GM12878 (cell line): ENCODE data around the gene TET2. TPM values are rescaled to one million over a fixed set of nuclear protein-coding genes. Genes with fewer than 3 reads are reported as not detected.

Experiments used
- ATAC-seq: fragments of 200-7000 bp; cut with Tn5 transposase; 3 replicates; pipeline ENCODE4 v1.9.1; 2020; ENCODE audit warnings: mild to moderate bottlenecking, moderate library complexity
- BruUV-seq: library from RNA; stranded (reverse); fragments of 400-500 nt; replicated peaks from 2 replicates; lab custom pipeline; 2021; lab: Mats Ljungman, UMichigan
- CTCF ChIA-PET: fragments of 300-600 bp; sonication (Branson Sonifier 250); formaldehyde crosslinking; extraction: SDS; loops from one replicate; lab custom pipeline; 2021; ENCODE audit warnings: inconsistent platforms; lab: Yijun Ruan, JAX
- POLR2A ChIA-PET: fragments of 350-600 bp; formaldehyde crosslinking; extraction: SDS; loops from one replicate; lab custom pipeline; 2021; ENCODE audit warnings: inconsistent platforms; lab: Charles Lee
- RAD21 ChIA-PET: fragments of 300-600 bp; sonication (Branson Sonifier 250); formaldehyde crosslinking; loops from one replicate; lab custom pipeline; 2023; ENCODE audit warnings: antibody characterized with exemption; ENCODE audit not compliant: unreplicated experiment; lab: Charles Lee
- SMC1A ChIA-PET: fragments of 300-600 bp; sonication (Branson Sonifier 250); formaldehyde crosslinking; loops from one replicate; lab custom pipeline; 2023; ENCODE audit not compliant: unreplicated experiment, uncharacterized antibody; lab: Charles Lee
- DNase-seq: peaks from one replicate; pipeline ENCODE4 v3.0.0-alpha.2; 2011; ENCODE audit warnings: low read depth, low spot score
- FAIRE-seq: peaks from 3 replicates; lab custom pipeline; 2011; peaks lifted over from hg19 to GRCh38; lab: Jason Lieb, UNC
- H2AFZ ChIP-seq: 2 replicates; pipeline ENCODE4 v1.6.0; 2011; ENCODE audit warnings: low read depth, low read length, control low read depth; ENCODE audit not compliant: control insufficient read depth
- H3K27ac ChIP-seq: 2 replicates; pipeline ENCODE4 v1.5.1; 2011; ENCODE audit warnings: control low read depth; ENCODE audit not compliant: control insufficient read depth, insufficient read depth
- H3K27me3 ChIP-seq, 2 experiments: replicated peaks in 1 of 2; 2 replicates each; pipeline versions ENCODE4 v1.6.0 to v1.6.1; 2011; ENCODE audit warnings: low read length in 1 of 2; ENCODE audit not compliant: control insufficient read depth in 2 of 2, insufficient read depth in 2 of 2
- H3K36me3 ChIP-seq, 2 experiments: 2 replicates each; pipeline ENCODE4 v1.5.1; 2011; ENCODE audit warnings: low read length in 1 of 2; ENCODE audit not compliant: control insufficient read depth in 2 of 2, insufficient read depth in 2 of 2
- H3K4me1 ChIP-seq: 2 replicates; pipeline ENCODE4 v1.6.1; 2011; ENCODE audit warnings: mild to moderate bottlenecking, low read length, moderate library complexity, mixed read lengths; ENCODE audit not compliant: control insufficient read depth, insufficient read depth
- H3K4me2 ChIP-seq: 2 replicates; pipeline ENCODE4 v1.6.0; 2011; ENCODE audit warnings: control low read depth; ENCODE audit not compliant: control insufficient read depth, insufficient read depth
- H3K4me3 ChIP-seq: fragments of 200-600 bp; sonication (generic); 2 replicates; pipeline ENCODE4 v1.5.1; 2016
- H3K79me2 ChIP-seq: 2 replicates; pipeline ENCODE4 v1.6.0; 2011; ENCODE audit warnings: low read length; ENCODE audit not compliant: control insufficient read depth, insufficient read depth
- H3K9ac ChIP-seq: 2 replicates; pipeline ENCODE4 v1.8.0; 2011; ENCODE audit warnings: low read length, control low read depth, mixed read lengths; ENCODE audit not compliant: control insufficient read depth, insufficient read depth
- H3K9me3 ChIP-seq: replicated peaks from 3 replicates; pipeline ENCODE4 v1.5.1; 2011; ENCODE audit warnings: mild to moderate bottlenecking, low read length; ENCODE audit not compliant: control insufficient read depth, insufficient read depth
- H4K20me1 ChIP-seq: 2 replicates; pipeline ENCODE4 v1.6.0; 2011; ENCODE audit not compliant: control insufficient read depth, insufficient read depth
- ATF7 ChIP-seq: fragments of 450-650 bp; IDR thresholded peaks from 2 replicates; pipeline ENCODE4 v1.6.1; 2016; ENCODE audit warnings: low read depth, mild to moderate bottlenecking
- BRCA1 ChIP-seq: IDR thresholded peaks from 2 replicates; pipeline ENCODE4 v1.6.1; 2011; ENCODE audit warnings: low read depth, low read length, improper control_type of control experiment
- IKZF2 ChIP-seq, 2 experiments: fragments of 450-650 bp; IDR thresholded peaks; 2 replicates each; pipeline ENCODE4 v1.6.1; 2017; ENCODE audit warnings: mild to moderate bottlenecking in 2 of 2, moderate library complexity in 2 of 2
- KAT2A ChIP-seq: conservative IDR thresholded peaks from 2 replicates; pipeline ENCODE4 v1.6.1; 2011; ENCODE audit warnings: low read depth, low read length; ENCODE audit not compliant: control insufficient read depth
- MLLT1 ChIP-seq: fragments of 450-650 bp; IDR thresholded peaks from 2 replicates; pipeline ENCODE4 v1.6.1; 2016; ENCODE audit warnings: mild to moderate bottlenecking
- MTA2 ChIP-seq: fragments of 450-650 bp; IDR thresholded peaks from 2 replicates; pipeline ENCODE4 v1.6.1; 2016; ENCODE audit warnings: low read depth, mild to moderate bottlenecking, moderate library complexity
- MXI1 ChIP-seq: fragments of 150-350 bp; IDR thresholded peaks from 2 replicates; pipeline ENCODE4 v1.6.1; 2011; ENCODE audit warnings: low read depth, mild to moderate bottlenecking, inconsistent platforms, low read length, improper control_type of control experiment
- NBN ChIP-seq: fragments of 450-650 bp; IDR thresholded peaks from 2 replicates; pipeline ENCODE4 v1.6.1; 2016
- PKNOX1 ChIP-seq: fragments of 450-650 bp; IDR thresholded peaks from 2 replicates; pipeline ENCODE4 v1.6.1; 2016; ENCODE audit warnings: mild to moderate bottlenecking
- SKIL ChIP-seq: fragments of 450-650 bp; IDR thresholded peaks from 2 replicates; pipeline ENCODE4 v1.6.1; 2017; ENCODE audit warnings: mild to moderate bottlenecking, low read depth, inconsistent platforms; ENCODE audit not compliant: poor library complexity, severe bottlenecking
- TARDBP ChIP-seq: IDR thresholded peaks from 2 replicates; pipeline ENCODE4 v1.6.1; 2016; ENCODE audit warnings: borderline replicate concordance
- ZBTB4 ChIP-seq: fragments of 450-650 bp; formaldehyde crosslinking; IDR thresholded peaks from 2 replicates; pipeline ENCODE4 v1.4.0; 2022; ENCODE audit warnings: mild to moderate bottlenecking, moderate library complexity
- WGBS: methylation state at CpG from one replicate; pipeline ENCODE4 v1.1.6; 2016; ENCODE audit warnings: low lambda C conversion rate; ENCODE audit not compliant: insufficient replicate concordance, insufficient coverage; ENCODE audit errors: missing lambda C conversion rate; 5-methylcytosine and 5-hydroxymethylcytosine counted together
- in situ Hi-C: fragments of 300-500 bp; cut with MboI; formaldehyde crosslinking; loops from 9 replicates; pipeline ENCODE4 v1.14.3; 2018; ENCODE audit warnings: mixed read lengths
- intact Hi-C: fragments of 100-400 bp; cut with micrococcal nuclease; formaldehyde crosslinking; loops from one replicate; pipeline ENCODE4 v1.14.2; 2022; ENCODE audit not compliant: unreplicated experiment
- polyA plus RNA-seq, 11 experiments: library from polyadenylated mRNA; depleted of rRNA in 4 of 11; unstranded in 6 of 11; stranded (reverse) in 5 of 11; fragments of >200 nt; fragmentation: Nextera tagmentation in 4 of 11; fragmentation: Illumina TruSeq in 1 of 11; extraction: Ambion mirVana in 4 of 11; extraction: Trizol in 1 of 11; gene quantifications; 1 replicate in 1 of 11; 2 replicates in 10 of 11; pipeline versions ENCODE4 v1.2.1 to v1.2.3, GENCODE V29; 2011 to 2016; ENCODE audit warnings: inconsistent platforms in 2 of 11, missing spikeins in 2 of 11, low read depth in 1 of 11
- total RNA-seq, 4 experiments: library from RNA; depleted of rRNA in 3 of 4; stranded (reverse); fragments of >200 nt in 3 of 4; fragmentation: Illumina TruSeq in 1 of 4; extraction: Trizol in 1 of 4; gene quantifications; 2 replicates each; pipeline versions ENCODE4 v1.2.1 to v1.2.3, GENCODE V29; 2013 to 2021

Gene TET2
- total and polyA plus RNA-seq, 10 of the 15 experiments (the other 5 are each of a cell fraction or from before 2014, with no cell fraction given): 3.7 to 49.0 (median 27.5) TPM

- TF ChIP-seq MLLT1: 0 out of 2 replicates have a peak, but pooled peaks have one; percentile 25
- peak; percentile 52 for TF ChIP-seq SKIL
- no peak for TF ChIP-seq MTA2
Observed at GRCh38 chr4:105147016-105147552, 408 bp downstream of the TET2 start (continued).

GRCh38 chr4:105147553-105148161 is 981 bp downstream of the TET2 start:
- H3K79me2 ChIP-seq: peaks cover 80% of the 10 kb centered on the region
- DNase-seq (no peak), ATAC-seq (peak; percentile 16), FAIRE-seq (peak; percentile 23)
- 0 out of 2 replicates have a peak overlapping the region, but pooled peaks have one; percentile 3 for H3K4me2 ChIP-seq
- no TSS peak for BruUV-seq
- in situ Hi-C loops (no loop called here), intact Hi-C loops (loop anchor here (2.0 to 10.0 kb wide), 7 partner anchors 47 to 1083 kb away; partner anchors contain the start of gene CXXC4)
- H3K27ac ChIP-seq: peak overlapping the region; percentile 96
- RAD21 ChIA-PET: interaction anchor here (0.9 to 1.8 kb wide), 9 partner anchors 20 to 519 kb away, joined by 3 to 8 read pairs (median 4); partner anchors contain the start of gene PPA2
- peak overlapping the region; percentile 84 for H3K9ac ChIP-seq
- H2AFZ ChIP-seq: peak overlapping the region; percentile 1; the same call in 1 of the 2 replicates
- POLR2A ChIA-PET: interaction anchor here (0.5 to 2.1 kb wide), 6 partner anchors 45 to 325 kb away, joined by 3 to 7 read pairs (median 4); no protein-coding TSS in a partner anchor
- peak overlapping the region; percentile 99 for H3K4me3 ChIP-seq
- H3K27me3 ChIP-seq: no peaks in the 10 kb centered on the region
- CTCF ChIA-PET: interaction anchor here (0.7 to 1.3 kb wide), 4 partner anchors 12 to 566 kb away, joined by 3 to 6 read pairs (median 3); partner anchors contain the start of gene PPA2
- H3K9me3 ChIP-seq: no peaks in the 10 kb centered on the region
- SMC1A ChIA-PET: interaction anchor here (0.6 to 2.1 kb wide), 13 partner anchors 13 to 343 kb away, joined by 3 to 10 read pairs (median 3); no protein-coding TSS in a partner anchor
- H3K36me3 ChIP-seq: peaks cover 0 to 5% of the 10 kb centered on the region in 2 experiments; a peak in 1 of 4 replicates
- H3K4me1 ChIP-seq: no peaks in the 10 kb centered on the region
- 0% methylated on average over 11 of the region's 16 CpGs for WGBS
- H4K20me1 ChIP-seq: no peaks in the 10 kb centered on the region
- TF ChIP-seq BRCA1 (no peak), TARDBP (no peak), ZBTB4 (no peak), PKNOX1 (0 out of 2 replicates have a peak, but pooled peaks have one; percentile 12), IKZF2 (IDR thresholded peaks at IDR 0.05) (0 out of 4 replicates have a peak, but pooled peaks of 1 of the 2 experiments have one; percentile 19), KAT2A (no peak), ATF7 (0 out of 2 replicates have a peak, but pooled peaks have one; percentile 31), MXI1 (no peak), NBN (peak; percentile 42; the same call in 1 of the 2 replicates)
